Stimulated activated CD8-positive, alpha-beta memory T cell treated with anti-CD3 and anti-CD28 coated beads, Interleukin-15, amount 100 ng/mL, for 1 hour (primary cell): ENCODE data around the gene DGKI.

ENCODE experiments used
- DNase-seq: peaks from one replicate; pipeline ENCODE4 v3.0.0-alpha.2; 2020; ENCODE audit warnings: low read depth

Gene DGKI

DNA sequence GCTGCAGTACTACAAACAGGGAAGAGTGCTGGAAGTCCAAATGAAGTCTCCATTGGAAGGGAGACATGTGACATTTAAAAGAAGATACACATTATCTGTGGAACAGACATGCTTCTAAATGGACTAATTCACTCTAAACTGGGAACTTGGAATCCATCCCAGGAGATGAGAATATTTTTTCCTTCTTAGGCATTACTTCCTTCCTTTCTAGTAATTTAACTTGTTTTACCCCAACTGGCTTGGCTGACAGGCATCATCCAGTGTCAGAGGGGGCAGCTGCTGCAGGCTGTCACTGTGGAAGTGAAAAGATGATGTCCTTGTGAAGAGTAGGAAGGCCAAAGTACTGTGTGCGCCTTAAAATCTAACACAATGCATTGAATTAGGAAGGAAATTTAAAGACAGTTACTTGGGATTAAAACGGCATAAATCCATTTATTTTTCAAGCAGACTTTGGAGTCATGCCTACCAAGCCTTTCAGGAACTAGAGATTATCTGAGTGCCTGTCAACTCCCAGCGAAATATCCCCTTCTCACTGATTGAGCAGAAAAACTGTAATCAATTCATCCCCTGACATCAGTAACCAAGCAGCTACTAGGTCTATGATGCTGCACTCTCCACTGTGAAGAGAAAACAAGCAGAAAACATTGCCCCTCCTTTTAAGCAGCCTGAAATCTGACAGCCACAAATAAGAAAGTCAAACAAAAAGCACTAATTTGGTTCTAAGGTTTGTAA lies 161.2 kb downstream of the DGKI start:
- no peak for DNase-seq

DNA sequence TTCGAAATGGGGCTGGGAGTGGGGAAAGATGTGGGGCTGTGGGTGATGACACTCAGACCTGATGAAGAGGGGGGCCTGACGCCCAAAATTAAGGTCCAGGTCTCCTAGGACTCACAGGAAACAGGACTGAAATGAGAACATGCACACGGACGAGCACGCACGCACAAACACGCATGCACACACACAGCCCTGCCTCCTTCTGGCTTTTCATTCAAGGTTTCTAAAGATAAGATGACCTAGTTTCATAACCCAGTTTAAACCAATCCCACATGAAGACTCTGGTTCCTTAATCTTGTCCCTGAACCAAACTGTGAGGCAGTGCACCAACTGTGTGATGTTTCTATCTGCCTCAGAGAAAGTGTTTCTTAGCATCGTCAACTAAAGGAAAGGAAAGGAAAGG lies 162.0 kb downstream of the DGKI start:
- no peak for DNase-seq

DNA sequence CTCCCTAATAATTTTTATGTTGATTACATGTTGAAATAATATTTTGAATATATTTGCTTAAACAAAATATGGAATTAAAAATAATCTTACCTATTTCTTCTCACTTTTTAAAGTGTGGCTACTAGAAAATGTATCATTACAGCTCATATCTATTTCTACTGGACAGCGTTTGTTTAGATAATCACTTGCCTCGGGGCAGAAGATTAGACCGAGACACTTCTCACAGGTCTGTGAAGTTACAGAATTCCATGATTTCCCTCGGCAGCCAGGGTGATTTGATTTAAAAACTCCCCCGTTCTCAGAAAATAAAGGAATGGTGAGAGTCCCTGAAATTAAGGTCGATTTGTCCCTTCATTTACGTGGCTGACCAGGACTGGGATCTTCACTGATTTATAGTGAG lies 162.5 kb downstream of the DGKI start:
- no peak for DNase-seq

DNA sequence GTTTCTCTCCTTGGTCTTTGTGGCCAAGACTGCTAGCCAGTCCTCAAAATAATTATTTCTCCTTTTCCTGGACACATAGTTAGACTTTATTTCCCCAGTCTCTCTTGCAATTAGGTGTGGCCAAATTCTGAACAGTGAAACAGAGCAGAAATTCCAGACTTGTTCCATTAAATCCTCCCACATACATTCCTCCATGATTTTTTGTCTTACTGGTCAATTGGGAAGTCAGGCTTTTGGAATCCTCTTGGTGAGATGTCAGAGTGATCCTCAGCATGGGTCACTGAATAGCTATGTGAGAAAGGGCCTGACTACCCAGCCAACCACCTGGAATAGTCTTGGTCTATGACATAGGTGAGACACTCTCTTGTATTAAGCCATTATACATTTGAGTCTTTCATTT lies 164.2 kb downstream of the DGKI start:
- no peak for DNase-seq

DNA sequence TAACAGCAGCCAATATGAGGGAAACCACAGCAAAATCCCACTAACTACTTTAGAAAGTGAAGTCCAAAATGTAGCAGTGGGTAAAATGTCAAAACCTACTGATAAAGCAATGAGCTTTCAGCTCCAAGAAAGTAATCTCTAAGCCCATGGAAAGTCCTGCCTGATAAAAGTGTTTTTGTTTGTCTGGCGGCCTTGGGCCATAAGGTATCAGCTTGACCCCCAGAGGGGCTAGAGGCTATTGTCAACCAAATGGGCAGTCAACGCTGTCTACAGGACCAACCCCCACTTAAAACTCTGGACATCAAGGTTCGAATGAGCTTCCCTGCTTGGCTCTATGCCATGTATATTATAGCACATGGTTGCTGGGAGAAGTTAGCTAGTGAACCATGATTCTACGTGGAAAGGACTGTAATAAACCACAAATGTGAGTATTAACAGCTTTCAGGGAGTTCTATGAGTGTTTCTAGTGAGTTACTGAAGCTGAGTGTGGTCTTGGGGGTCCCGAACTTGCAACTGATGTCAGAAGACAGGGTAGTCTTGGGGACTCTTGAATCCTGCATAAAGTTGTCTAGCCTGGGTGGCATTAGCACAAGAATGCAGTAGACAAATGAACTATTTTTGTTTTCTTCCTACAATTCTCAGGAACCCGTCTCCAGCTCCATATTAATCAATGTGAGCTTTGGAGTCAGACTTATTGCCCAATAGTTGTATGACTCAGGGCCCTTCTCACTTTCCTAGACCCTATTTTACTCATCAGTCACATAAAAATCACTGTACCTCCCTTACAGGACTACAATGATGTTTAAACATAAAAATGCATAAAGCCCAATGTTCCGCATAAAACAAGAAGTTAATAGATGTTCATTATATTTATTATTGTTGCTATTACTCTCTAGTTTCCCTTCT lies 164.9 kb downstream of the DGKI start:
- no peak for DNase-seq

DNA sequence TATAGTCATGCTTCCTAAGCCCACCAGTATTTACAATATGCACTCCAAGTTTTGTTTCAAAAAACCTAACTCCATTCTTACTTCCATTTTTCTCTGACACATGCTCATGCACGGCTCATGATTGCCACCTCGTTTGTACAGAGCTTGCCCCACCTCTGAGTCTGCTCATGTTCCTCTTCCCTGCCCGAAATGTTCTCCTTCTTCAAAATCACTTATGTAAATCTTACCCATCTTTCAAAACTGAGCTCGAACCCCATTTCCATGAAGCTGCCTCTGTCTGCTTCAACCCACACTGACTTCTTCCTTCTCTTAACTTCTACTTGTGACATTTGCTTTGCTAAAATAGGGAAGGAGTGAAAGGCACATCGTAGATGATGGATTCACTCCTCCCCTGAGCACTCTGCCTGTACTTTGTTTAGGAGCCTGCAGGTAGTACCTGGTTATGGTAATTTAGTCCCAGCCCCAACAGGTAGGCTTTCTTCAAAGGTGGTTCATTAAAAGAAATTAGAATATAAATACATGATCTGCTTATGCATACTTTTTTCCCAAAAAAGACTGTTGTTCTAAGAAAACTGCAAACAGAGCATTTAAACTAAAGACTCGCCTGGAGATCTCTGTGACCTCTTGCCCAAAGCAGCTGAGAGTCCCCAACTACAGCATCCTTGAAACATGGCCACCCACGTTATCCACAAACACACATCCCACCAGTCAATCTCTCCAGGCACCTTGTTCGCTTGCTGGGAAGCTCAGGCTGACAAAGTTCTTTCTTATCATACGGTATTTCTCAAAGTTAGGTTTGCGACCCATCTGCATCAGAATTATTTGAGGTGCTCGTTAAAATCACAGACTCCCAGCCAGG lies 172.0 kb downstream of the DGKI start:
- no peak for DNase-seq

DNA sequence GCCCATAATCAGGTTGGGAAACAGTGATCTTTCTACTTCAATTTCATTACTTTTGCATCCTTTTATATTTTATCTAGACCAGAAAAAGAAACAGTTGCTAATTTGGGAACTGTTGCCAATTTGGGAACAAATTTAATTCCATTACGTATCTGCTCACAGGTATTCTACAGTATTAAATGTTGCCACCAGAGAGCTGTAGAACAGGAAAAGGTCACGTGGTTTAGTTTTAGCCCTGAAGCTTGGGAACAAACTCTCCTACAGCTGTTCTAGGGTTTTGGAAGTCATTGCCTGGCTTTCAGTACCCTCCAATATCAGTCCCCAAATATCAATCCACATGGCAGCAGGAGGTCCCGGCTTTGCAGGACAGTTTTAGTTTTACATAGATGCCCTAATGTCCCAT lies 172.7 kb downstream of the DGKI start:
- DNase-seq: no peak

DNA sequence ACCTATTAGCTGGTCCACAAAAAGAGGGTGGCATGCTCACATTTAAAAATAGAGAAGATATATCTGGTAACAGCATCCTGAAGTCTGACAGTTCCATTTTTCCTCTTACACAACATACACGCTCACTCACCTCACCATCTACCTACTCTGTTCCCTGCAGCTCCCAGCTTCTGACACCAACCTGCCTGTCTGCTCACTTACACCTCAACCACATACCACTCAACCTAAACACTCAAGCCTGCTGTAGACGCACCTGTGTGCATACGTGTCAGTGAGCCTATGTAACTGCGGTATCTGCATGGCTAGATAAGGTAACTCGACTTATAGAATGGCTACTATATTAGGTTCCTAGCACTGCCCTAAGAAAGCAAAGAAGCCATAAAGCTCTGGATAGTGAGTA lies 174.9 kb downstream of the DGKI start:
- no peak for DNase-seq

DNA sequence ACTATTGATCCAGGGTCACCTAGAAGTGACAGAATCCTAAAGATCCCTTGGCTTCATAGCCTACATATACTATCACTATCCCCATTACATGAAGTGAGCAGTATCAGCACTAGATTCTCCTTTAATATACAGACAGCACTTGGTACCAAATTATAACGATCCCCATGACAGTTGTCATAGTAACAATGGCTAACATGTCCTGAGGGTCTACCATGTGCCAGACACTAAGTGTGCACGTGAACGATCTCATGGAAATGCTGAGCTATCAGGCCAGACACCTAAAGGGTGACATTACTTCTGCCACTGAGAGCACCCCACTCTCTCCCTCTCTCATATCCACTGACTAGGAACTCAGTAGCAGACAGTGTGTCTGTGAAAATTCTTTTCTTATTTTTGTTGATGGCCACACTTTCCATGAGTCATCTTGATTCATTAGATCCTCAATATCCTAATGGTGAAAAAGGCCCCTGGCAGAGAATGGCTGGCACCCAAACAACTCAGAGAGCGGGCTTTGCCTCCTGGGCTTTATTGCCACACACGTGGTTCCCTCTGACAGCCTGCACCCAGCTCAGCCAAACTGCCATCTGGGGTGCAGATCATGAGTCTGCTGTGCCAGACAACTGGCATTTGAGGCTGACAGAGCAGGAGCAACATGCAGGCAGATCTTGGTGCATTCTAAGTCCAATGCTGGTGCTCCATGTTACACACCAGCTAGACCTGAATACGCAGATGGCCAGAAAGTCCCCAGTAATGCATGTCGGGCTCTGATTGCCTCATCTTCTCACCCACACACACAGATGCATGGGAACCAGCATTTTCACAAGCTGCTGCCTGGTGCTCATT lies 176.3 kb downstream of the DGKI start:
- DNase-seq: no peak

DNA sequence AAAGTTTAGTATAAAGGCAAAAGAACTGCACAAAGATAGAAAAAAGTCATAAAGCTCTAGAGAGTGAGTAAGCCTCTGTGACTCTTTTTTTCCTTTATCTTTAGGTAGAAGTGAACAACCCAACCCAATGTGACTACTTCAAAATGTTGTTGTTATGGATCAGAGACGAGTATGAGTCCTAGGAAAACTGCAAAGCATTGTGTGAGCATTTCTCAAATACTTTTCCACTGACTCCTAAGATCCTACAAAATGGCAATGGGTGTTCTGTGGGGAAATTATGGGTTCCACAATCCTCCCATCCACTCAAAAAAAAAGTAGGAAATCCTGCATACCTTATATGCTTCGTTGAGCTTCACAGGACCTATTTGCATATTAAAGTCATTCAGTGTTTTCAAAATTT lies 177.1 kb downstream of the DGKI start:
- no peak for DNase-seq

DNA sequence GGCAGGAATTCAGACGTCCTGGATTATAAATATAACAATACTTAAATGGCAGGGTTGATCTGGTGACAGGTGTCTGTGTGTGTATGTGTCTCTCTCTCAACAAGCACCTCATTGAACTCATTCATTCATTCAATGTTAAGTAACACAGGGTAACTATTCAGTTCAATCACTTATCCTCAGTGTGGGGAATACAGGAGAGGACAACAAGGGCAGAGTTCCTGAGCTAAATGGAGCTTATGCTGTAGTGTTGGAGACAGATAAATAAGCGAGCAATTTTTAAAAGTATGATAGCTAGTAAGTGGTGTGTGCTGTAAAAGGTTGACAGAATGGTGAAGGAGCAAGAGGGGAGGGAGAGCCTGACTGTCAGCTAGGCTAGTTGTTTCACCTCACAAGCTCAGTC lies 178.4 kb downstream of the DGKI start:
- no peak for DNase-seq

DNA sequence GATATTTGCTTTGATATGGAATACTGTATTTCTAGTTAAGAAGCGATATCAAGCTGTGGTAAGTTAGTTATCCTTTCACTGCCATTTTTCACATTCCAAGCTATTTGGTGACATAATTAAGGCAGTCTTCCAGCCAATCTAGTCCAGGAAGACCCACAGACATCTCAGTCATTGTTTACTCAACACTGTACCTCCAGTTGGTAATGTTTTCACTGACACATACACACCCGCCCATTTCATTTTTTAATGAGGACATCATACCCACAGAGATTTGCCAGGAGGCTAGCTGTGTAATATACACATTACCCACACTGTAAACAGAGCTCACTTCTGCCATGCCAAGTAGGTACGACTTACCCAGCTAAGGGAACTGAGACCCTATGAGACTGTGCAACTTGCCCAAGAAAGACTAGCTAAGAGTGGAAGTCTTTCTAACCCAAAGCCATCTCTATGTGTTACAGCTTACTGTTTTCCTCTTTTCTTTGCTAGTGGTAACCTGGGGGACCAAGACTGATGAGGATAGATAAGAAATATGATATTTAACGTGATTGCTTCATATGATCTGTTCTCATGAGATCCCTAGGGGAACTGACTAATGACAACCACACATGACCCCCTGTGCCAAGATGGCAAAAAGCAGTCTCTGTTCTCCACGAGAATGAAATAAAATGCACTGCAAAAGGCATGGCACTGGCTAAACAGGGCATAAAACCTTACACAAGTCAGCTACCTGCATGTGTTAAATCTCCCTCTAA lies 179.0 kb downstream of the DGKI start:
- no peak for DNase-seq

DNA sequence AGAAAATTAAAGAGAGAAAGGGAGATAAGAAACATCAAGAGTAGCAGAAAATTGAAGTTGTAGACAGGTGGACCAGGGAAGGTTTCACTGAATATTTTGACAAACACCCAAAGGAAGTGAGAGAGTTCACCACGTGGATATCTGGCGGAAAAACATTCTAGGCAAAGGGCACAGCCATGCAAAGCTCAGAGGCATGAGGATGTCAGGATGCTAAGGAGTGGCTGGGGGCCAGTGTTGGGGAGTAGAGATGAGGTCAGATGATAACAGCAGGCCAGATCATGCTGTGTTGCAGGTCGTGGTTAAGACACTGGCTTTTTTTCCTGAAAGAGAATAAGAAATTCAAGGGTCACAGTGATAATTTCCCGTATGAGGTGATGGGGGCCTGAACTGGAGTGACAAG lies 181.9 kb downstream of the DGKI start:
- no peak for DNase-seq

DNA sequence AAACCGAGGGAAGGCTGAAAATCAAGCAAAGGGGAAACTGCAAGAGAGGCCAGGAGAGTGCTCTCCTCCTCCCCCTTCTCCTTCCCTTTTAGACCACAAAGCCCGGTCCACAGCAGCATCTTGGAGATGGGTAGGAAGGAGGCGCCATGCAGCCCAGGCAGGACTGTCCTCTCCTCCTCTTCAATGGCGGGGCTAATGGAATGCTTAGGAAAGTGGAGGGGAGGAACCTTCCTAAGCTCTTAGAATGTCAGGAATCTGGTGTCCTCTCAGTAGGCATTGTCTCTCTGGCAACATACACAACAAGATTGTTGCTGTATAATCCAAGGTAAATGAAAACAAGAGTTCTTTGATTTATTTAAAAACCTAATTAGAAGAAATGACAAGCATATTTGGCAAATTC lies 185.1 kb downstream of the DGKI start:
- no peak for DNase-seq

DNA sequence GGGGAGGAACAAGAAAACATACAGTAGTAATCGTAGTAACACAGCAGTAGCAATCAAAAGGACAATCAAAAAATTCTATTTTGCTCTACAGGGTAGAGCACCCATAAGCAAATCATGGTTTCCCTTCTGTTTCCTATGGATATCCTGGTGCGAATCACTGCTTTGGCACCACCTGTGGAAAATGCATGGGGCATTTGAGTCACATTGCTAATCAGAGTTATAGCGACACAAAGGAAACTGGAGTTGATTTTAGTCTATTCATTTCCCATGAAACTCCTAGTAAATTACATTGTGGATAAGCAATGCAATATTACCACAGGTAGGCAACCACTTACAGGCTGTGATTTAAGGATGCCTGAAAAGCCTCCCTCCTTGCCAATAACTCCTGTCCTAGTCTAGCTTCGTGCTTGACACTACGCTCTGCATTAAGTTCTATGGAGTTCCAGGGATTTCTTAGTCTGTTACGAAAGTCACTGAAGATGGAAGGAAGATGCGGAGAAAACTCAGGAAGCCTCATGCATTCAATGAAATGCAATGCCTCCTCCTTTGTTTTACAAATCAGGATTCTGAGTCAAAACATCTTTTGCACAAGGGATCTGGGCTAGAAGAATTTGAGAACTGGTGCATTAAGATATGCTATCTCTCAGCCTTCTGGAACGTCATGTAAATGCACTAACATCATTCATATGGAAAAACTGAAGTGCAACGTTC lies 188.4 kb downstream of the DGKI start:
- DNase-seq: no peak

DNA sequence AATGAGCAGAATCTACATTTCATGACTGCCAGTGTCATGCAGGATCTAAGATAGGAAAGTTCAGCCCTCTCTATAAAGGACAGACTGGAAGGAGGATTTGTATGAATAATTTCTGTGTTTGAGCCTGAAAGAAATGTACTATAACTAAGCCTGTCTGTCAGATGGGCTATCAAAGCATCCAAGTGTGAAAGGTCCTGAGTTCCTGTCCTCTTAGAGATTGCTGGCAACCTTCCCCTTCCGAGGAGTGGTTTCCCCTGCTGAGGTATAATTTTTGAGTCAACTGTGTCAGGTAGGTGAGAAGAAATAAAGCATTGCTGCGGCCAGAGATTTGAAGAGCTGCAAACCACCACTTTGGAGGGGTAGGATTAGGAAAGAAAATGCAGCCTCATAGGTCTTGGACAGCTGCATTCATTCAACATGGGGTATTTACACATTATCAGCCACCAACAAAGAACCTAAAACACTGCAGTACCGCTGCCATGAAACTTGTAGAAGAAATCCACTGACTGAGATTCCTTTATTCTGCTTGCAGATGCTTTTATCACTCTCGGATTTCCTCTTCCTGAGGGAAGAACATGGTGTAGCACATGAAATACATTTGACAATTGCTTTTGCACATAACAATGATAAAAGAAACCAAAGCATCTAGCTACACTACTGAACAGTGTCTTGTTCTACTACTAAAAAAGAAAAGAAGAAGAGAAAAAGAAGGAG lies 189.1 kb downstream of the DGKI start:
- no peak for DNase-seq

DNA sequence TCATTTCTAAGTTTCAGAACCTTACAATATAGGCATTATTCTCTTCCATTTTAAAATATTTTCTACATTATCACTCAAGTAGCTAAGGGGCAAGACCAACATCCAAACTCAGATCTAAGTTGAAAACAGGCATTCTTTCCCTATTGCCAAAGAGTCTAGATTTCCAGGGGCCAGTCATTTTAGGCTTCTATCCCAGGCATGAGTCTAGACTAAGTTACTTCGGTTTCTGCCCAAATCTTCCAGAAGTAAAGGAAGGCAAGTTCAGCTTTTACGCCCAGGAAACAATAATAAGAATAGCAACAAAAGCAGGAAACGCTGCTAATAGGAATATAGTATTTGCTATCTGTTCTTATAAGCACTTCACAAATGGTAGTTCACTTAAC lies 189.9 kb downstream of the DGKI start:
- DNase-seq: no peak

DNA sequence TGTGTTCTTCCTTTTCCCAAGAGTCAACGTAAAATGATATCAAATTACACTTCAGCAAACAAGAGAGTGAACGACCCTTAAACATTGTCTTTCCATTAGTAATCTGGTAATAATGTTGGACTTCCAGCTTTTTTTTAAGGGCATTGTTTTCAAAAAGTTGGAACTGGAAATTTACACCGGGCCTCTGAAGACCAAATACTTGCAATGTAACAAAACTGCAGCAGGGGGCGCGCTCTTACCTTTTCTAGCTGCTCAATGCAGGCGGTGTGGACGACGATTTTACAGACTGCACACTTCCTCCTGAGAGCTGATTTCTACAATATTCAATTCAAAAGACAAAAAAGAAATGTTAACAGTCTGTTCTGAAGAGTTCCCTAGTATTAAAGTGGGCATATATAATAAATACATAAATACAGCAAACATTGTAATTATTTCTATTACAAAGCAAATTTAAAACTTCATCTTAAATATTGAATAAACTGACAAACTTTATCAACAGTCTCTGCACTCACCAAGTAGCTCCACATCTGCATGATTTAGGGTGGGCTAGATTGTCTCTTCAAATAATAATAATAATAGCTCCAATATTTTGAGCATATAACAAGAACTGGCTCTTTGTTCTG lies 190.4 kb downstream of the DGKI start:
- DNase-seq: peak; percentile 8

DNA sequence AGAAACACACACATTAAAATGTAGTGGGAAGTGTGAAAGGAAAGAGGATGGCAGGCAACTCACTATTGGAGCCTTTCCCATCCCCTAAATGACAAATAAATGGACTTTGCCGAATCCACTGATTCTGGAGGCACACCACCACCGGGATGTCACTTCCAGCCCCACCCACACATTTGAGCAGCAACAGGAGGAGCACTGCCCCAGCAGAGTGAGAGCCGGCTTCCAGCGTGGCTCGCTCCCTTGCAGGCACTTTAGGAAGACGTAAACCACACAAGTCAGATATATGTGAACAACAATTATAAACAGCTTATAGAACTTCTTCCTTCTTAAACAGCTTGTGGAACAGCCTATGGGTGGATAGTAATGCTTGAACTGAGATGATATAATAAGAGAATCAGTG lies 191.0 kb downstream of the DGKI start:
- DNase-seq: no peak
